GM21786 (cell line): ENCODE data around the gene SFXN4.
"Not testable (repeated sequence)": the region's sequence is repeated elsewhere in the genome, so short reads cannot be mapped to it uniquely, and the experiment has no call there.

Experiments used
- ATAC-seq: cut with Tn5 transposase; IDR thresholded peaks from one replicate; pipeline ENCODE4 v1.9.1; 2021; ENCODE audit not compliant: unreplicated experiment

The SFXN4 gene

DNA sequence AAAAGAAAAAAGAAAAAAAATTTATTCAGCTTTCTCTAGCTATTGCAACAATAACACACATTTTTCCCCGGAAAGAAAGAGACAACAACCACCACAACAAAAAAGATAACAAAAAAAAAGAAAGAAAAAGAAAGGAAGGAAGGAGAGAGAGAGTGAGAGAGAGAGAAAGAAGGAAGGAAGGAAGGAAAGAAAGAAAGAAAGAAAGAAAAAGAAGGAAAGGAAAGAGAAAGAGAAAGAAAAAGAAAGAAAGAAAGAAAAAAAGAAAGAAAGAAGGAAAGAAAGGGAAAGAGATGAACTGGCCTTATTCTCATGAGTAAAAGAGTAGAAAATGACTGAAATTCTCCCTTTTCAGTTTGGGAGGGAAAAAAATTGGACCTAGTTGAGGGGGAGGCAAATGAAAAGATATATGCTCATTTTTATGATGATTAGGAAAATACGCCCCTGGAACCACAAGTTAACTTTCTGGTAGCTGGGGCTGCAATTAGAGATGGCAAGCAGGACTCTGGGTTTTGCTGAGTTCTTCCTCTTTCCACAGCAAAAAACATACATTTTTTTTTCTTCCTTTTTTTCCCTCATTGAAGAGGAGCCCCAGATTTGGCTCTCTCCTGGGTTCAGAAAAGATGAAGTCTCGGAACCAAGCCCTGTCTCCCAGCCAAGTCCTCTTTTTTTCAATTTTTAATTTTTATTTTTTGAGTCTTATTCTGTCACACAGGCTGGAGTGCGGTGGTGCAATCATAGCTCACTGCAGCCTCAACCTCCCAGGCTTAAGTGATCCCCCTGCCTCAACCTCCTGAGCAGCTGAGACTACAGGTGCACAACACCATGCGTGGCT is 25.7 kb upstream of the SFXN4 start:
- no peak for ATAC-seq

DNA sequence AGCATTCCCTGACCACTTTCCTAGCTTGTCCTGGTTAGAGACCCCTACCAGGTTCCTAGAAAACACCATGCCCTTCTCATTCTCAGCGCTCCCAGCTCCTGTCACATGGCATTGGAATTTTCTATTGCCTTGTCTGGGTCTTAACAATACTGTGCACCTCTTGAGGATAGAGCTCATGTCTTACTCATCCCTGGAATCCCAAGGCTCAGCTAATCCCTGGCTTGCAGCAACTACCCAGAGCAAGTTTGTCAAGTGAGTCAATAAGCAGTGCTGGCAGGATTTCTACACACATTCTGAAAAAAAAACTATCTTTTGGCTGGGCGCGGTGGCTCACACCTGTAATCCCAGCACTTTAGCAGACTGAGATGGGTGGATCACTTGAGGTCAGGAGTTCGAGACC is 24.8 kb upstream of the SFXN4 start:
- no peak for ATAC-seq

DNA sequence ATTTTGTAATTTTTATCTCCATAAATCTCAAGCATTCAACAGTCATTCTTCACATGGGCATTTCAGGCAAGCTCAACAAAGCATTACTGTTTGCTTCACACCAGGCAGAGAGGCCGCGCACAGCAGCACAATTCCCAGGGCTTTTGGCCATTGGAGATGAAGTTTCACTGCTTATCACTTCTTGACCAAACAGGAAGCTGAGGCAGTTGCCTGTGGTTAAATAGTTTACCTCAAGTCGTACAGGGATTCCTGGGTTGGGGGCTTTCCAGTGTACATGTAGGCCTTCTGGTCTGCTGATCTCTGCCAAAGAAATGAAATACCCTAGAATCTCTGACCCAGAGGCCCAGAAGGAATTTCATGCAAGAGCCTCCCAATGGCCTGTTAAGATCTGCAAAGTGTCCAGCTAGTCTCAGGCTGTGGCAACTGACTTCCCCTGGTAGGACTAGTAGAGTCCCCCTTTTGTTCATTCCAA is 24.3 kb upstream of the SFXN4 start:
- no peak for ATAC-seq

DNA sequence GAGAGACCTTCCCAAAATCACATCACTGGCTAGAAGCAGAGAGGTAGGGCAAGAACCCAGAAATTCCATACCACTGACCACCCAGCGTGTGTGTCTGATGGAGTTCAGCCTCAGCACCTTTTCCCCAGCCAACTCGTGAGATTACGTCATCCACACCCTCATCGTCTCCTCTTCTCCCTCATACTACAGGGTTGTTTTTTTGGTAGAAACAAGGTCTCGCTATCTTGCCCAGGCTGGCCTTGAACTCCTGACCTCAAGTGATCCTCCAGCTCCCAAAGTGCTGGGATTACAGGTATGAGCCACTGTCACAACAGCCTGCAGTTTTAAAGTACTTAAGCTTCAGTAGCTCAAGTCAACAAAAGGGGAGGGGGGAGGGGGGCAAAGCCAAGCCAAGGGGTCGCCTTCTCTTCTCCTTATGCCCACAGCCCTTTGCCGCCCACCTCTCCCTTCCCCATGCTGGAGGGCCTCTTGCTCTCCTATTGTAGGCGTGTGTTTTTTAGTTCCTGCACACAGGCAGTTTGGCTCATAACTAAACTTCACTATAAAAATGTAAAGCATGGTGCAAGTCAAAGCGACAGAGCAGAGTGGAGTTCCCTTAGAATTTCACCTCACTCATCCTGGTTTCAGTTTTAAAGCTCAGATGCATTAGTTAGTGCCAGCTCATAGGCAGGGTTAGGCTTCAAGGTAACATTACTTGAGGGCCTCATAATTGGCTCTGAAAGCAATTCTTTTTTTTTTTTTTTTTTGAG is 18.3 kb upstream of the SFXN4 start:
- ATAC-seq = no peak

DNA sequence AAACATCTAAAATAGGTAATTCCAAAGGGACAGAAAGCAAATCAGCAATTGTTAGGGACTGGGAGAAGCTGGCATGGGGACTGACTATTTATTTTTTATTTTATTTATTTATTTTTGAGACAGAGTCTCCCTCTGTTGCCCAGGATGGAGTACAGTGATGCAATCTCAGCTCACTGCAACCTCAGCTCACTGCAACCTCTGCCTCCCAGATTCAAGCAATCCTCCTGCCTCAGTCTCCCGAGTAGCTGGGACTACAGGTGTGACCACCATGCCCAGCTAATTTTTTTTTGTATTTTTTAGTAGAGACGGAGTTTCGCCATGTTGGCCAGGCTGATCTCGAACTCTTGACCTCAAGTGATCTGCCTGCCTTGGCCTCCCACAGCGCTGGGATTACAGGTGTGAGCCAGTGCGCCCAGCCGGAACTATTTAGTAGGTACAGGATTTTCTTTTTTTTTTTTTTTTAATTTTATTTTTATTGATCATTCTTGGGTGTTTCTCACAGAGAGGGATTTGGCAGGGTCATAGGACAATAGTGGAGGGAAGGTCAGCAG is 15.4 kb upstream of the SFXN4 start:
- not testable (repeated sequence) for ATAC-seq

DNA sequence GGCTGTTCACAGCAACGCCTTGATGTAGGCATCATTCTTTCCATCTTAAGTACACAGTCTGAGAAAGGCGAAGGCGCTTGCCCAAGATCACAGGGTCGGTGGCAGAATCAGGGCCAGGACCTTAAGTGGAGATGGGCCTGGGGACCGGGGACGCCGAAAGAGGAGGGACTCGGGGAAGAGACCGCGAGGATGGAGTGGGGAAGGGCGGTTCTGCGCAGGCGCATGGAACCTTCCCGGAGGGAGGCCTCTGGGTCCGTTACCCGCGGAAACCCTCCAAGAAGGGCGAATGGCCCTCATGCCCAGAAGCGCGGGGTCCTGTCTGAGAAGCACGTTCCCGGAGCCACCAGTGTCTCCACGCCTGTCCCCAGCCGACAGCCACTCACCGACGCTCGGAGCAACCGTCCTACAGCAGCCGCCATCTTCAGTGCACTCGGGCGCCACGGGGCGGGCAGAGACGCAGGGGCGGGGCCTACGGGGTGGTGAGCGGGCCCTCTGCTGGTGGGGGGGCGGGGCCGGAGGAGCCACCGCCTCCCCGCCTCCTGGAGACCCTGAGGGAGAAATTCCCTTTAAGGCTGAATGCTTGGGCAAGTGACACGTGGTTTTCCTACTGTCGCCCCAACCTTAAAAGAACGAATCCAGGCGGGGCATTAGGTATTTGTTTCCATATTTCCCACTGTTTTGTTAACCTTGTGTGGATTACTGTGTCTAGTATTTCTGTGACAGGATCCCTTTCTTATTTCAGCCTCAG is 13.0 kb upstream of the SFXN4 start, which contains the start of gene PRDX3:
PRDX3 (minus strand) TSS at position 441 of the 748 bp plus-strand sequence; CDS start at position 419, 22 bp downstream.
- peak; percentile 92 for ATAC-seq

DNA sequence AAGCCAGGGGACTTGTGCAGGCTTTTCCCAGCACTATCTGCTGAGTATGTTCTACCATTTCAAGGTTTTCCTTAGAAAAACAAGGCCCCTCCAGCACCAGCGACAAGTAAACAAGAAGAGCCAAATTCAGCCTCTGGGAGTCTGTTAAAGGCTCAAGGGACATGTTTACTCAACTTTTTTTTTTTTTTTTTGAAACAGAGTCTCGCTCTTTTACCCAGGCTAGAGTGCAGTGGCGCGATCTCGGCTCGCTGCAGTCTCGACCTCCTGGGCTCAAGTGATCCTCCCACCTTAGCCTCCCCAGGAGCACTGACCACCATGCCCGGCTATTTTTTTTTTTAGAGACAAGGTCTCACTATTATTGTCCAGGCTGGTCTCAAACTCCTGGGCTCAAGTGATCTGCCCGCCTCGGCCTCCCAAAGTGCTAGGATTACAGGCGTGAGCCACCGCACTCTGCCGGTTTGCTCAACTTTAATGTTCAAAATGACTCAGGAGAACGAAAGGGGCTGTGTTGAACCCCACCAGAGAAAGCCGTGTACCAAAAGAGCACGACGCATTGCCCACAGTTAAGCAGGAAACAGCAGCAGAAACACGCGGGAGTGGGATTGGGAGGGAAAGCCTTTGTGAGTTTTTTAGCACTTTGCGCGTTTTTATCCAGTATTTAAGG is 12.3 kb upstream of the SFXN4 start:
- no peak for ATAC-seq

DNA sequence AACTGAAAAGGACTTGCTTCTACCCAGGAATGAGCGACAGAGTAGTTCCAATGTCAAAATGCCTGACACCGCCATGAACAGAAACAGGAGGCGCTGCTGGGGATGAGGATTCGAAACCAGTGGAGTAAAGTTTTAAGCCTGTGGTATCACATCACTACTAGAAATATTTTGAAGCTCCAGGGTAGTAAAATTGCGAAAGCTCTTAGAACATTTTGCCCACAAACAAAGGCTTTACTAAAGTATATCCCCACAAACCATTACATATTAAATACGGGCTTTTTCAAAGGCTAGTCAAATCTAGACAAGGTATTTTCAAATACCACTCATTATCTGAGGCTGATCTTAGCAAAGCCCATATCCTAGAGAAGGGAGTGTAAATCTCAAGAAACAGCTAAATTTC is 10.7 kb upstream of the SFXN4 start:
- ATAC-seq = no peak

DNA sequence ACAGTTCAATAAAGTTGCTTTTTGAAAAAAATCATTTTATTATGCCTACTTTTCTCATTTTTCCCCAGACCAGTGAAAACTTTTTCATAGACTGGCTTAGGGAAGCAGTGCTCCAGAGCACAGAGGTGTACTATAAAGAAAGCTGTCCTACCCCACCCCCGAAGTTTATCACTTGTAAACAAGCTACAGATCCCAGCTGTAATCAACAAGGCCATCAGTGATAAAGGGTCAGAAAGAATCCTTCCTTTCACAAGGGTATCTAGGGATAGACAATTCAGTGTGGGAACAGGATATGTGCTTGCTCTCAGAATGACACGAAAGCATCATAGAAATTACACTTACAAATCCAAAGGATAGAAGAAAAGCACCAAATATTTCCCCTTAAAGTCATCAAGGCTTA is 8.6 kb upstream of the SFXN4 start:
- ATAC-seq = no peak

DNA sequence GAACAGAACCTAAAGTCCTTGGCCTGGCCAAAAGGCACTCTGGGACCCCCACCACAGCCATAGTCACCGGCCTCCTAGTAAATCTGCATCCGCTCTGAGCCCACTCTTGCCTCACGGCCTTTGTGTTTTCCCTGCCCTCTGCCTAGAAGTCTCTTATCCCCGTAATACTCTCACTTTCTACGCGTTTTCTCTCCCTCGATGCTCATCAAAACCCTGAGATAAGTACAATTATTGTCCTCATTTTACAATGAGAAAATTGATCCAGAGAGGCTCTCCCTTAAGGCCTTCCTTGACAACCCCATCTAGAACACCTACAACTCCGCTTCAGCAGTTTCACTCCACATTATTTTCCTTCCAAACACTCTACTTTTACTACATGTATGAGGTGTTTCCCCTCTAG is 1.5 kb upstream of the SFXN4 start:
- ATAC-seq = no peak

DNA sequence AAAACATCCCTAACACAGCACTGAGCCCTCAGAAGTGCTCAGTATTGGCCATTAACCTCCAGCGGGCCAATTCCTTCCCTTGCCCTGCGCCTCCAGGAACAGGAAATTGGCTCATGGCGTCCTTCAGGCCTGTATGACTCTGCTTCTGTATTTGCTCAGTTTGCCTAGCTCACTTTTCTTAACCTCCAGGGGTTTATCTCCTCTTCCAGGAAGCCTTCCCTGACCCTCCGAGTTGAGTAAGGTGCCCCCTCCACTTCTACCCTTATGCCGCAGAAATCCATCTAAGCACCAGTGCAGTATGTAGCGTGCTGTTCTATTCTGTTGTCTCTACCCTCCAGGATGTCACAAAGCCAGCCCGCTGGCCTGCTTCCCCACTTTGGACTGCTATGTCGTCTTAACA is 1.1 kb upstream of the SFXN4 start:
- ATAC-seq = no peak

DNA sequence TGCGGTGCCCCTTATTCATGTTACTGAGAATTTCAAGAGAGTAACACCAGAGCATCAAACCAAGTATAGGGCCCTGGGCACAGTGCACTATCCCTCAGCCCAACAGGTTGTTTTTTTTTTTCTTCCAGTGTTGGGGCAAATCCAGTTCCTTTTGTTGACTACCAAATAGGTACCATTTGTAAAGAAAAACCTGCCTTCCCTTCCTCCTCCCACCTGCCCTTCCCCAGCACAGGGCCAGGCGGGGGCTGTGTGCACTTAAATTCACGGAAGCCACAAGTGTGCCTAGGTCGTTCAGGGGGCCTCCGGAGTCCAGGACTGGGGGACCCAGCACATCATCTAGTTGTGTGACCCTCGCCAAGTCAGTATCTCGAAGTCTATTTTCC is 595 bp upstream of the SFXN4 start:
- ATAC-seq = no peak

DNA sequence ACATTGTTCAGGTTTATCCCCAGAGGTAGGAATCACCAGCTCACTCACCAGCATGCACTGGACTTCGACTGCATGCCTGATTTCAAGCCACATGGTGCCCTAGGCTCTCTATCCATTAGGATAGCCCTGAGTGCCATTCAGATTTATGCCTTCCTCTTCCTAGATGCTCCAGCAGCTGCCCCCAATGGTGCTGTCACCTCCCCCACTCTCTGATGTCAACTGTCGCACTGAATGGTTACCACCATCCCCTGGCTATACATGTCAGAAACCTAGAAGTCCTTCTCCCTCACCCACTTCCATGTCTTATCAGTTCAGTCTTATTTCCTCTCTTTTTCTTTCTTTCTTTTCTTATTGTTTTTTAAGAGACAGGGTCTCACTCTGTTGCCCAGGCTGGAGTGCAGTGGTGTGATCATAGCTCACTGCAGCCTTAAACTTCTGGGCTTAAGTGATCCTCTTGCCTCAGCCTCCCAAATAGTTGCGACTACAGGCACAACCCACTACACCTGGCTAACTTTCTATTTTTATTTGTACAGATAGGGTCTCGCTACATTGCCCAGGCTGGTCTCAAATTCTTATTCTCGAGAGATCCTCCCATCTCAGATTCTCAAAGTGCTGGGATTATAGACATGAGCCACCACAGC is 2.9 kb downstream of the SFXN4 start:
- ATAC-seq = no peak

DNA sequence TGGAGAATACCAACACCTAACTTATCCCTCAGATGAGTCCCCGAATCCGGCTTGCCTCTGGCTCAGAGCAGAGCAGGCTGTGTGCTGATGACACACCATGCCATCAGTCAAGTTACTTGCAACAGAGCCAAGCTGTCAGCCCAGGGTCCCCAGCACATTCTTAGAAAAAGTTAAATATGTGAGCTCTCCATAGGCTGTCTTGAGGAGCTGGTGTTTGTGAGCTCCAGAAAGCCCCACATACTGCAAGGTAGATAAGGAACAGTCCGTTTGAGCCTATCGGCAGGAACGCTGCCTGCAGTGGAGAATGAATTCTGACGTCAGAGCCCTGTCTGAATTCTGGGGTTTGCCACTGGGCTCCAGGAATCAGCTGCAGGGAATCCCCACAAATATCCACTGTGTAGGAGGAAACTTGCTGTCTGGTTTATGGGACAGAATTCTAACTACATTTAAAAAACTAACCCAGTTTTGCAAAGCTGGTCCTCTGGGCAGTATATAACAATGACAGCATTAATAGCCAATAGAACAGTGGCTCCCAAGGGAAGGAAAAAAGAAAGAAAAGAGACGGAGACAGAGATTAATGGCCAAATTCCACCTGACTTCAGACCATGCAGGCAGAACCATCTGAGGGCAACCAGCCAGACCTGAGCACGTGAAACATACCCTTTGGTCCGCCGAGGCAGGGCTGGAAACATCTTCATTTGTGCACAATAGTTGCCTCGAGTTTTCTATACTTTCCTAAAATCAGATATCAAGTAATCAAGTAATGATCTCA is 3.6 kb downstream of the SFXN4 start:
- ATAC-seq = no peak

DNA sequence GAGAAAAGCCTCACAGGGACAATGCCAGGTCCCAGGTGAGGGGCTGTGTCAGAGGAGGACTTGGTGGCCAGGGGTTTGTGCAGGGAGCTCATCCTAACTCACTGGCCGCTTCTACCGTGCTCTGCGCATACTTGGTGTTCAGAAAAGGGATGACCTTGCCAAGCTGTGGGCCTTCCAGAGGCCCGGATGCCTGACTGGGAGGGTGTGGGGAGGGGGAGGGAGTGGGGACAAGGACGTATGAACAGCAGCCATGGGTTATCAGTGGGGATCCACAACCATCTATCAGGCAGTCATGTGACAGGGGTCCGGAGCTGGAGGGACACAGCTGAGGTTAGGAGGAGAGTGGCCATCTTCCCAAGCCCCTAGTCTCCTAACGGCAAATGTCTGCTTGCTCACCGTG is 6.2 kb downstream of the SFXN4 start:
- no peak for ATAC-seq

DNA sequence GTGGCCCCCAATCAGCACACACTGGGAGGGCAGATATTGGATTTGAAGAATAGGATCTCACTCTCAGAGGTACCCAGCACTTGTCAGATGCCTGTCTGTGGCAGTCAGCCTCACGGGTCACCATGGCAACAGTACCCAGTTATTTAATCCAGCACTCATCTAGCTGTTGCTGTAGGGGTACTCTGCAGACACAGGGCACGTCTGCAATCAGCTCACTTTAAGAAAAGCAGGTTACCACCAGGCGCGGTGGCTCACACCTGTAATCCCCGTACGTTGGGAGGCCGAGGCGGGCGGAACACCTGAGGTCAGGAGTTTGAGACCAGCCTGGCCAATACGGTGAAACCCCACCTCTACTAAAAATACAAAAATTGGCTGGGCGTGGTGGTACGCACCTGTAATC is 11.9 kb downstream of the SFXN4 start:
- ATAC-seq = no peak

DNA sequence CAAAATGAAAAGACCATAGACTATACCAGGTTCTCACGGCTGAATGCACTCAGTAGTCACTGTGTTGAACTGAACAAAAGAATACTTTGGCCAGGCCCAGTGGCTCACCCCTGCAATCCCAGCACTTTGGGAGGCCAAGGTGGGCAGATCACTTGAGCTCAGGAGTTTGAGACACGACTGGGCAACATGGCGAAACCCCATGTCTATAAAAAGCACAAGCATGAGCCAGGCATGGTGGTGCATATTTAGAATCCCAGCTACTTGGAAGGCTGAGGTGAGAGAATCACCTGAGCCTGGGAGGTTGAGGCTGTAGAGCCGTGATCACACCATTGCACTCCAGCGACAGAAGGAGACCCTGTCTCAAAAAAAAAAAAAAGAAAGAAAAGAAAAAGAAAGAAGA is 12.5 kb downstream of the SFXN4 start:
- ATAC-seq = no peak

DNA sequence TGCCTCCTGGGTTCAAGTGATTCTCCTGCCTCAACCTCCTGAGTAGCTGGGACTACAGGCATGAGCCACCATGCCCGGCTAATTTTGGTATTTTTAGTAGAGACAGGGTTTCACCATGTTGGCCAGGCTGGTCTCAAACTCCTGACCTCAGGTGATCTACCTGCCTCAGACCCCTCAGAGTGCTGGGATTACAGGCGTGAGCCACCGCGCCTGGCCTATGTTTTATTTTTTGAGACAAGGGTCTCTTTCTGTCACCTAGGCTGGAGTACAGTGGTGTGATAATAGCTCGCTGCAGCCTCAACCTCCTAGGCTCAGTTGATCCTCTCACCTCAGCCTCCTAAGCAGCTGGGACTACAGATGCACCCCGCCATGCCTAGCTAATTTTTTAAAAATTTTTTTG is 13.9 kb downstream of the SFXN4 start:
- ATAC-seq = not testable (repeated sequence)

DNA sequence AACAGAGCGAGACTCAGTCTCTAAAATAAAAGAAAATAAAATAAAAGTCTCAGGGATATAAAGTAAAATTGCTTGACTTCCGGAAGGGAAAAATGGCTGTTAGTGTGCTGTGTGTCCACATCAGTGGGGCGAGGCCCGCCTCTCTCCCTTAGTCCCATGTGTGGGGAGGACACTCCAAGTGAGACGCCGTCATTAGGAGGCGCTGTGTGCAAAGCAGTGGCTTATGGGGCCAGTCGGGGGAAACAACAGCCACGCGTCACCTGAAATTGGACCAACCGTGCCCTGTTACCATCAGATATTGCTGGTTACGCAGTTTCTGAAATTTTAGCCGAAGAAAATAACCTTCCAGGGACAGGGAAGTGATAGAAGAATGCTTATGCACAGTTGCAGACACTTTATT is 15.8 kb downstream of the SFXN4 start:
- ATAC-seq = no peak
